Stomach (tissue), 9 donors: ENCODE results near the gene DNAJC6. TPM values are rescaled to one million over a fixed set of nuclear protein-coding genes. Genes with fewer than 3 reads are reported as not detected.
A peak's percentile ranks its signal among the peaks of the same experiment; 100 is the strongest.

Experiments used
- DNase-seq, 2 donors: peaks; one replicate each; pipeline versions ENCODE4 v3.0.0 to v3.0.0-alpha.2; 2013 to 2019
- H3K27ac ChIP-seq, 5 donors: fragments of 200-600 bp in 4 of 5; sonication (generic) in 4 of 5; one replicate each; pipeline ENCODE4 v1.5.1; 2013 to 2019; ENCODE audit warnings: mild to moderate bottlenecking in 1 of 5, moderate library complexity in 1 of 5
- H3K27me3 ChIP-seq, 3 donors: fragments of 200-600 bp; sonication (generic); one replicate each; pipeline ENCODE4 v1.5.1; 2017 to 2019; ENCODE audit warnings: mixed run types in 1 of 3
- H3K36me3 ChIP-seq, 4 donors: fragments of 200-600 bp; sonication (generic); 1 replicate in 3 of 4; 2 replicates in 1 of 4; pipeline ENCODE4 v1.5.1; 2016 to 2019
- H3K4me1 ChIP-seq, 4 donors: fragments of 200-600 bp; sonication (generic); one replicate each; pipeline ENCODE4 v1.5.1; 2016 to 2019
- H3K4me3 ChIP-seq, 4 donors: fragments of 200-600 bp; sonication (generic) in 3 of 4; one replicate each; pipeline ENCODE4 v1.5.1; 2016 to 2019; ENCODE audit warnings: mild to moderate bottlenecking in 1 of 4
- H3K9me3 ChIP-seq, 4 donors: fragments of 200-600 bp; sonication (generic); one replicate each; pipeline ENCODE4 v1.5.1; 2016 to 2019
- CTCF ChIP-seq, 7 experiments: fragments of 450-650 bp in 4 of 7; fragments of 200-600 bp in 3 of 7; sonication (generic) in 3 of 7; IDR thresholded peaks; one replicate each; pipeline ENCODE4 v1.5.1; 2016 to 2019; ENCODE audit warnings: antibody characterized with exemption in 7 of 7, control low read depth in 2 of 7, mild to moderate bottlenecking in 1 of 7
- EP300 ChIP-seq: sonication (generic); formaldehyde crosslinking; IDR thresholded peaks from one replicate; pipeline ENCODE4 v1.6.1; 2017; ENCODE audit warnings: antibody characterized with exemption
- POLR2A ChIP-seq, 4 donors: fragments of 450-650 bp; IDR thresholded peaks; one replicate each; pipeline ENCODE4 v1.6.1; 2016; ENCODE audit warnings: antibody characterized with exemption in 4 of 4, control low read depth in 2 of 4, mild to moderate bottlenecking in 1 of 4, moderate library complexity in 1 of 4
- POLR2AphosphoS5 ChIP-seq, 3 donors: sonication (generic); formaldehyde crosslinking; IDR thresholded peaks; one replicate each; pipeline ENCODE4 v1.6.1; 2016; ENCODE audit warnings: antibody characterized with exemption in 3 of 3
- WGBS, 5 donors: extraction: QIAGEN DNeasy Blood & Tissue Kit in 3 of 5; methylation state at CpG; one replicate each; pipeline versions ENCODE4 v1.1.5 to v1.1.7; 2013 to 2018; 5-methylcytosine and 5-hydroxymethylcytosine counted together
- intact Hi-C: fragments of 100-400 bp; cut with DNase I; formaldehyde crosslinking; loops from one replicate; pipeline ENCODE4 v1.15.1; 2023; ENCODE audit warnings: low total_unique reads
- polyA plus RNA-seq, 3 donors: library from polyadenylated mRNA; stranded (reverse); fragments of 200-250 nt; gene quantifications; one replicate each; pipeline ENCODE4 v1.2.3, GENCODE V29; 2013
- total RNA-seq, 5 donors: library from RNA; depleted of rRNA; stranded (reverse); fragments of >200 nt; gene quantifications; one replicate each; pipeline versions ENCODE4 v1.1.0 to v1.2.3, GENCODE V29; 2014 to 2016
- donor health status: healthy with polysubstance abuse.
- donor health status: Bipolar disorder and iron deficiency.
- donor health status: healthy.

The DNAJC6 gene
- total and polyA plus RNA-seq, 8 donors, result under 0.01 to 7.5 (median 0.68) TPM; not detected in 1

GRCh38 chr1:65316233-65316632 is 6.9 kb downstream of the DNAJC6 start:
- peaks cover 0 to 10% (median 0%) of the 10 kb centered on the region in 4 donors for H3K9me3 ChIP-seq
- H3K4me1 ChIP-seq, result no peaks in the 10 kb centered on the region
- H3K27ac ChIP-seq, result no peak overlapping the region
- no peaks in the 10 kb centered on the region for H3K36me3 ChIP-seq
- WGBS, 5 donors, result 72 to 89% (median 87%) methylated on average over 2 of the region's 2 CpGs
- intact Hi-C loops, result no loop called here
- no peak overlapping the region for H3K4me3 ChIP-seq
- no peak for TF ChIP-seq EP300
- no peak for TF ChIP-seq CTCF (IDR thresholded peaks at IDR 0.05)
- no peak for TF ChIP-seq POLR2AphosphoS5 (IDR thresholded peaks at IDR 0.05)
- no peak for TF ChIP-seq POLR2A (IDR thresholded peaks at IDR 0.05)
- H3K27me3 ChIP-seq, result peaks cover 0 to 15% (median 0%) of the 10 kb centered on the region in 3 donors
- no peak for DNase-seq

- peak in 1 of 2 donors; percentile 10 for DNase-seq
- intact Hi-C loops, result no loop called here
Observed at GRCh38 chr1:65317866-65318653, 8.7 kb downstream of the DNAJC6 start.

GRCh38 chr1:65319141-65319540 is 9.8 kb downstream of the DNAJC6 start:
- peak in 1 of 2 donors; percentile 6 for DNase-seq
- intact Hi-C loops, result no loop called here
- no peak overlapping the region for H3K27ac ChIP-seq
- TF ChIP-seq CTCF (IDR thresholded peaks at IDR 0.05) (no peak), POLR2AphosphoS5 (IDR thresholded peaks at IDR 0.05) (no peak), EP300 (no peak), POLR2A (IDR thresholded peaks at IDR 0.05) (no peak)
- no peaks in the 10 kb centered on the region for H3K4me1 ChIP-seq
- peaks cover 0 to 10% (median 0%) of the 10 kb centered on the region in 4 donors for H3K9me3 ChIP-seq
- H3K27me3 ChIP-seq, result no peaks in the 10 kb centered on the region
- 94 to 98% (median 97%) methylated on average over 3 of the region's 3 CpGs for WGBS, 5 donors
- H3K4me3 ChIP-seq, result no peak overlapping the region
- H3K36me3 ChIP-seq, result no peaks in the 10 kb centered on the region

More at GRCh38 chr1:65317866-65318653, 8.7 kb downstream of the DNAJC6 start:
- WGBS, 5 donors, result 81 to 90% (median 85%) methylated on average over 5 of the region's 5 CpGs
- H3K4me3 ChIP-seq, result no peak overlapping the region
- TF ChIP-seq POLR2AphosphoS5 (IDR thresholded peaks at IDR 0.05) (no peak), EP300 (no peak)
- no peak overlapping the region for H3K27ac ChIP-seq
- peaks cover 0 to 10% (median 0%) of the 10 kb centered on the region in 4 donors for H3K9me3 ChIP-seq
- H3K36me3 ChIP-seq, result no peaks in the 10 kb centered on the region
- H3K4me1 ChIP-seq, result no peaks in the 10 kb centered on the region
- peaks cover 0 to 6% (median 0%) of the 10 kb centered on the region in 3 donors for H3K27me3 ChIP-seq

GRCh38 chr1:65319754-65320153 is 10.4 kb downstream of the DNAJC6 start:
- H3K36me3 ChIP-seq, result no peaks in the 10 kb centered on the region
- intact Hi-C loops, result no loop called here
- 93 to 100% (median 94%) methylated on average over 1 of the region's 1 CpG for WGBS, 5 donors

More at GRCh38 chr1:65319754-65320153, 10.4 kb downstream of the DNAJC6 start:
- Histone ChIP-seq H3K4me1 (no peaks in the 10 kb centered on the region), H3K4me3 (no peak overlapping the region), H3K9me3 (peaks cover 0 to 10% (median 0%) of the 10 kb centered on the region in 4 donors), H3K27me3 (no peaks in the 10 kb centered on the region), H3K27ac (no peak overlapping the region)
- TF ChIP-seq POLR2AphosphoS5 (IDR thresholded peaks at IDR 0.05) (no peak), EP300 (no peak), CTCF (IDR thresholded peaks at IDR 0.05) (no peak), POLR2A (IDR thresholded peaks at IDR 0.05) (no peak)
- DNase-seq, result no peak
